Osteoblast (primary cell): Measurements from ENCODE around the gene NR2E3. TPM values are rescaled to one million over a fixed set of nuclear protein-coding genes. Genes with fewer than 3 reads are reported as not detected.

Experiments
- DNase-seq: peaks from one replicate; pipeline ENCODE4 v3.0.0; 2011; ENCODE audit warnings: low spot score, mixed read lengths; ENCODE audit not compliant: insufficient read length; ENCODE audit errors: missing footprints
- H2AFZ ChIP-seq: 2 replicates; pipeline ENCODE4 v1.6.0; 2011; ENCODE audit warnings: mild to moderate bottlenecking, low read length
- H3K27ac ChIP-seq: 2 replicates; pipeline ENCODE4 v1.5.1; 2011; ENCODE audit warnings: mild to moderate bottlenecking, low read depth, low read length, moderate library complexity
- H3K27me3 ChIP-seq: 2 replicates; pipeline ENCODE4 v1.6.0; 2012; ENCODE audit warnings: mild to moderate bottlenecking, control low read depth, inconsistent platforms, low read length, moderate library complexity; ENCODE audit not compliant: insufficient read depth
- H3K36me3 ChIP-seq: 2 replicates; pipeline ENCODE4 v1.5.1; 2011; ENCODE audit warnings: mild to moderate bottlenecking, low read length, control low read depth, moderate library complexity; ENCODE audit not compliant: insufficient read depth
- H3K4me1 ChIP-seq: 2 replicates; pipeline ENCODE4 v1.5.1; 2011; ENCODE audit warnings: mild to moderate bottlenecking, low read length, control low read depth, moderate library complexity; ENCODE audit not compliant: insufficient read depth
- H3K4me2 ChIP-seq: 2 replicates; pipeline ENCODE4 v1.6.0; 2011; ENCODE audit warnings: mild to moderate bottlenecking, low read length; ENCODE audit not compliant: insufficient read depth
- H3K4me3 ChIP-seq: fragments of 200-600 bp; sonication (generic); 3 replicates; pipeline ENCODE4 v1.5.1; 2012; ENCODE audit warnings: mild to moderate bottlenecking, low read length, inconsistent platforms; ENCODE audit not compliant: insufficient read depth
- H3K79me2 ChIP-seq: 2 replicates; pipeline ENCODE4 v1.6.0; 2012; ENCODE audit warnings: mild to moderate bottlenecking, low read length, control low read depth, inconsistent platforms; ENCODE audit not compliant: insufficient read depth
- H3K9me3 ChIP-seq: 2 replicates; pipeline ENCODE4 v1.5.1; 2011; ENCODE audit warnings: low read depth, low read length, control low read depth
- H4K20me1 ChIP-seq: 2 replicates; pipeline ENCODE4 v1.6.0; 2012; ENCODE audit warnings: mild to moderate bottlenecking, low read length, control low read depth; ENCODE audit not compliant: insufficient read depth
- CTCF ChIP-seq: IDR thresholded peaks from 2 replicates; pipeline ENCODE4 v1.5.1; 2011; ENCODE audit warnings: mild to moderate bottlenecking, low read depth, low read length, moderate library complexity; ENCODE audit errors: extremely low read depth
- total RNA-seq: library from RNA; depleted of rRNA; stranded (reverse); fragments of >200 nt; gene quantifications from 2 replicates; pipeline ENCODE4 v1.2.3, GENCODE V29; 2012

Gene NR2E3
- total RNA-seq, 1 donor, result under 0.01 TPM

- peaks cover 4% of the 10 kb centered on the region for H3K9me3 ChIP-seq
- DNase-seq, result peak; percentile 54
- H2AFZ ChIP-seq, result no peak overlapping the region
- H3K27me3 ChIP-seq, result no peaks in the 10 kb centered on the region
- H3K27ac ChIP-seq, result no peak overlapping the region
- no peaks in the 10 kb centered on the region for H3K4me1 ChIP-seq
- H3K4me2 ChIP-seq, result no peak overlapping the region
- no peaks in the 10 kb centered on the region for H3K36me3 ChIP-seq
- no peaks in the 10 kb centered on the region for H3K79me2 ChIP-seq
- TF ChIP-seq CTCF, result no peak
- H4K20me1 ChIP-seq, result no peaks in the 10 kb centered on the region
- no peak overlapping the region for H3K4me3 ChIP-seq
Measured at GRCh38 chr15:71815301-71815700, 4.9 kb downstream of the NR2E3 start.

GRCh38 chr15:71817351-71817750 lies 7.0 kb downstream of the NR2E3 start:
- no peaks in the 10 kb centered on the region for H3K4me1 ChIP-seq
- no peaks in the 10 kb centered on the region for H3K79me2 ChIP-seq
- no peak overlapping the region for H3K4me3 ChIP-seq
- no peak overlapping the region for H3K4me2 ChIP-seq
- peaks cover 15% of the 10 kb centered on the region for H3K9me3 ChIP-seq
- no peaks in the 10 kb centered on the region for H3K27me3 ChIP-seq
- TF ChIP-seq CTCF, result no peak
- H3K27ac ChIP-seq, result no peak overlapping the region
- H2AFZ ChIP-seq, result no peak overlapping the region
- peaks cover 9% of the 10 kb centered on the region for H3K36me3 ChIP-seq
- DNase-seq, result no peak
- H4K20me1 ChIP-seq, result no peaks in the 10 kb centered on the region

GRCh38 chr15:71820127-71820526 lies 9.8 kb downstream of the NR2E3 start:
- Histone ChIP-seq H3K9me3 (peaks cover 21% of the 10 kb centered on the region), H3K4me3 (no peak overlapping the region), H2AFZ (no peak overlapping the region), H3K4me1 (no peaks in the 10 kb centered on the region), H4K20me1 (no peaks in the 10 kb centered on the region), H3K27ac (no peak overlapping the region), H3K36me3 (peaks cover 26% of the 10 kb centered on the region), H3K27me3 (no peaks in the 10 kb centered on the region), H3K79me2 (no peaks in the 10 kb centered on the region), H3K4me2 (no peak overlapping the region)
- no peak for TF ChIP-seq CTCF
- no peak for DNase-seq

- no peaks in the 10 kb centered on the region for H4K20me1 ChIP-seq
- no peak overlapping the region for H3K4me3 ChIP-seq
- no peak overlapping the region for H3K4me2 ChIP-seq
- no peak overlapping the region for H3K27ac ChIP-seq
- TF ChIP-seq CTCF, result no peak
- no peaks in the 10 kb centered on the region for H3K4me1 ChIP-seq
- no peak for DNase-seq
- H3K79me2 ChIP-seq, result no peaks in the 10 kb centered on the region
- H3K9me3 ChIP-seq, result peaks cover 21% of the 10 kb centered on the region
- no peak overlapping the region for H2AFZ ChIP-seq
- peaks cover 37% of the 10 kb centered on the region for H3K36me3 ChIP-seq
- H3K27me3 ChIP-seq, result no peaks in the 10 kb centered on the region
Measured at GRCh38 chr15:71821547-71822129, 11.3 kb downstream of the NR2E3 start.
